SK-N-SH (cell line): Measurements from ENCODE around the gene CACNA1D. TPM values are rescaled to one million over a fixed set of nuclear protein-coding genes. Genes with fewer than 3 reads are reported as not detected.

Experiments
- CTCF ChIA-PET: fragments of 300-600, 350-600 bp; formaldehyde crosslinking; extraction: SDS; loops from one replicate; lab custom pipeline; 2021; lab: Yijun Ruan, JAX
- POLR2A ChIA-PET: fragments of 350-600 bp; sonication (Branson Sonifier 250); formaldehyde crosslinking; extraction: SDS; loops from one replicate; lab custom pipeline; 2020; ENCODE audit warnings: antibody characterized with exemption, inconsistent platforms; lab: Yijun Ruan, JAX
- DNase-seq: peaks from one replicate; pipeline ENCODE4 v3.0.0; 2012
- H2AFZ ChIP-seq: fragments of 200-600 bp; sonication (generic); 2 replicates; pipeline ENCODE4 v1.8.1; 2016; ENCODE audit warnings: antibody characterized with exemption, mild to moderate bottlenecking, low read depth
- H3F3A ChIP-seq: fragments of 200-600 bp; sonication (generic); replicated peaks from 2 replicates; pipeline ENCODE3; 2016; ENCODE audit warnings: antibody characterized with exemption, mild to moderate bottlenecking; ENCODE audit not compliant: insufficient read depth
- H3K27ac ChIP-seq, 2 experiments: fragments of 200-500 bp in 1 of 2; fragments of 200-600 bp in 1 of 2; sonication (Bioruptor generic) in 1 of 2; sonication (generic), shearing (Covaris generic) in 1 of 2; 2 replicates each; pipeline versions ENCODE4 v1.5.1 to v1.6.1; 2014 to 2016; ENCODE audit warnings: low read depth in 2 of 2, inconsistent platforms in 1 of 2, low read length in 1 of 2, mild to moderate bottlenecking in 1 of 2, mixed read lengths in 1 of 2
- H3K27me3 ChIP-seq: fragments of 200-600 bp; sonication (generic), shearing (Covaris generic); 2 replicates; pipeline ENCODE4 v1.6.1; 2016; ENCODE audit warnings: mixed run types; ENCODE audit not compliant: insufficient read depth
- H3K36me3 ChIP-seq, 2 experiments: fragments of 200-500 bp in 1 of 2; fragments of 200-600 bp in 1 of 2; sonication (Bioruptor generic) in 1 of 2; sonication (generic) in 1 of 2; replicated peaks in 1 of 2; 2 replicates each; pipeline versions ENCODE3 to v1.5.1; 2014 to 2016; ENCODE audit warnings: low read length in 1 of 2, mild to moderate bottlenecking in 1 of 2; ENCODE audit not compliant: insufficient read depth in 2 of 2, control insufficient read depth in 1 of 2
- H3K4me1 ChIP-seq, 2 experiments: fragments of 200-500 bp in 1 of 2; fragments of 200-600 bp in 1 of 2; sonication (Bioruptor generic) in 1 of 2; sonication (generic), shearing (Covaris generic) in 1 of 2; 2 replicates each; pipeline versions ENCODE4 v1.5.1 to v1.6.1; 2014 to 2016; ENCODE audit warnings: low read depth in 1 of 2, low read length in 1 of 2, mixed run types in 1 of 2; ENCODE audit not compliant: insufficient read depth in 2 of 2, control insufficient read depth in 1 of 2
- H3K4me2 ChIP-seq: fragments of 200-600 bp; sonication (generic), shearing (Covaris generic); 2 replicates; pipeline ENCODE4 v1.6.1; 2017; ENCODE audit warnings: mixed run types
- H3K4me3 ChIP-seq, 2 experiments: fragments of 200-500 bp in 1 of 2; fragments of 200-600 bp in 1 of 2; sonication (Bioruptor generic) in 1 of 2; sonication (generic), shearing (Covaris generic) in 1 of 2; 2 replicates each; pipeline versions ENCODE4 v1.5.1 to v1.8.1; 2014 to 2016; ENCODE audit warnings: low read depth in 2 of 2, inconsistent platforms in 1 of 2, low read length in 1 of 2, mild to moderate bottlenecking in 1 of 2, mixed read lengths in 1 of 2, moderate library complexity in 1 of 2
- H3K79me2 ChIP-seq: fragments of 200-600 bp; sonication (generic); 2 replicates; pipeline ENCODE4 v1.8.1; 2017; ENCODE audit warnings: mild to moderate bottlenecking; ENCODE audit not compliant: insufficient read depth
- H3K9ac ChIP-seq: fragments of 200-600 bp; sonication (generic); 2 replicates; pipeline ENCODE4 v1.6.1; 2017; ENCODE audit warnings: mixed run types
- H3K9me2 ChIP-seq: fragments of 200-600 bp; sonication (generic); 2 replicates; pipeline ENCODE4 v1.6.1; 2017; ENCODE audit warnings: mixed run types
- H3K9me3 ChIP-seq: fragments of 200-600 bp; sonication (generic); 2 replicates; pipeline ENCODE4 v1.6.1; 2017; ENCODE audit warnings: mixed run types, mild to moderate bottlenecking, moderate library complexity
- H4K20me1 ChIP-seq: fragments of 200-600 bp; sonication (generic); 2 replicates; pipeline ENCODE4 v1.6.1; 2017; ENCODE audit warnings: mild to moderate bottlenecking, mixed run types; ENCODE audit not compliant: insufficient read depth
- ELF1 ChIP-seq: IDR thresholded peaks from 2 replicates; pipeline ENCODE4 v1.4.0; 2012
- FOSL2 ChIP-seq: IDR thresholded peaks from 2 replicates; pipeline ENCODE4 v1.4.0; 2012; ENCODE audit warnings: low read depth, mild to moderate bottlenecking, moderate library complexity, borderline replicate concordance
- FOXJ3 ChIP-seq: sonication (generic); formaldehyde crosslinking; IDR thresholded peaks from 2 replicates; pipeline ENCODE4 v1.5.1; 2020; ENCODE audit warnings: mild to moderate bottlenecking, missing genetic modification reagents
- FOXM1 ChIP-seq: IDR thresholded peaks from 2 replicates; pipeline ENCODE4 v1.4.0; 2012; ENCODE audit warnings: low read depth, mild to moderate bottlenecking
- NFIC ChIP-seq: IDR thresholded peaks from 2 replicates; pipeline ENCODE4 v1.4.0; 2012; ENCODE audit warnings: borderline replicate concordance
- RCOR1 ChIP-seq: fragments of 150-350 bp; IDR thresholded peaks from 2 replicates; pipeline ENCODE4 v1.6.1; 2017; ENCODE audit warnings: antibody characterized with exemption, low read length
- RFX5 ChIP-seq: IDR thresholded peaks from 2 replicates; pipeline ENCODE4 v1.6.1; 2012; ENCODE audit warnings: mild to moderate bottlenecking, improper control_type of control experiment, low read length
- RXRA ChIP-seq: IDR thresholded peaks from 2 replicates; pipeline ENCODE4 v1.4.0; 2012; ENCODE audit warnings: low read depth, mild to moderate bottlenecking, borderline replicate concordance
- SMC3 ChIP-seq: IDR thresholded peaks from 2 replicates; pipeline ENCODE4 v1.6.1; 2012; ENCODE audit warnings: low read depth, low read length, improper control_type of control experiment
- TCF12 ChIP-seq: IDR thresholded peaks from 2 replicates; pipeline ENCODE4 v1.4.0; 2012
- TEAD4 ChIP-seq: IDR thresholded peaks from 2 replicates; pipeline ENCODE4 v1.4.0; 2012; ENCODE audit warnings: mild to moderate bottlenecking, borderline replicate concordance; ENCODE audit not compliant: insufficient read depth
- USF1 ChIP-seq: IDR thresholded peaks from 2 replicates; pipeline ENCODE4 v1.4.0; 2012; ENCODE audit warnings: low read depth, borderline replicate concordance
- USF2 ChIP-seq: fragments of 150-350 bp; IDR thresholded peaks from 2 replicates; pipeline ENCODE4 v1.6.1; 2017; ENCODE audit warnings: antibody characterized with exemption, low read length, low read depth, borderline replicate concordance
- YY1 ChIP-seq: IDR thresholded peaks from 2 replicates; pipeline ENCODE4 v1.4.0; 2012; ENCODE audit warnings: low read depth, mild to moderate bottlenecking
- ZBTB33 ChIP-seq: IDR thresholded peaks from 2 replicates; pipeline ENCODE4 v1.4.0; 2012; ENCODE audit warnings: low read depth, borderline replicate concordance
- WGBS: methylation state at CpG from one replicate; pipeline ENCODE4 v1.1.6; 2017; ENCODE audit warnings: low lambda C conversion rate; 5-methylcytosine and 5-hydroxymethylcytosine counted together
- polyA plus RNA-seq, 3 experiments: library from polyadenylated mRNA; depleted of rRNA; stranded (reverse); fragments of >200 nt; gene quantifications; 2 replicates each; pipeline ENCODE4 v1.2.3, GENCODE V29; 2012
- TF ChIP-seq, protein P1 (sequence below): fragments of 150-350 bp; IDR thresholded peaks from 2 replicates; pipeline ENCODE4 v1.6.1; 2016; ENCODE audit warnings: mild to moderate bottlenecking, low read depth, low read length

The CACNA1D gene
- polyA plus RNA-seq, 1 of the 3 experiments (the other 2 are of a cell fraction) = 0.12 TPM

DNA sequence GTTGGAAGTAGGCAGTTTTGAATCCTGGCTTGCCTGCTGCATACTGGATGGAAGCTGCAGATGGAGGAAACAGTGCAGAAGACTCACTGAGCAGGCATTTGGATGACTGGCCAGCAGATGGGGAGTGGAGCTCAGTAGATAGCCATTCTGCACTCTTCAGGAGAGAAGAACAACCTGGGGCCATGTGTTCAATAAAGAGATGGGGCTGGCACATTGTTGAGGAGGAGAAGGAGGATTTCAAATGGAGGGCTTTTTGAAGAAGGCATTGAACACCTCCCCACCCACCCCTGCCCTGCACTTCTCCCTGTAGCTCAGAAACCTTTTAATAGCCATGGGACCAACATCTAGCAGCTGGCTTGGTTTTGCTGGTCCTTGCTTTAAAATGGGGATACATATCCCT lies 109.8 kb downstream of the CACNA1D start:
- no peak overlapping the region for H2AFZ ChIP-seq
- no peaks in the 10 kb centered on the region for H3K36me3 ChIP-seq
- H4K20me1 ChIP-seq = no peaks in the 10 kb centered on the region
- H3F3A ChIP-seq = no peaks in the 10 kb centered on the region
- no peak for TF ChIP-seq FOXM1
- TF ChIP-seq ZBTB33 = no peak
- TF ChIP-seq NFIC = no peak
- no peak for TF ChIP-seq USF1
- TF ChIP-seq, protein P1, sequence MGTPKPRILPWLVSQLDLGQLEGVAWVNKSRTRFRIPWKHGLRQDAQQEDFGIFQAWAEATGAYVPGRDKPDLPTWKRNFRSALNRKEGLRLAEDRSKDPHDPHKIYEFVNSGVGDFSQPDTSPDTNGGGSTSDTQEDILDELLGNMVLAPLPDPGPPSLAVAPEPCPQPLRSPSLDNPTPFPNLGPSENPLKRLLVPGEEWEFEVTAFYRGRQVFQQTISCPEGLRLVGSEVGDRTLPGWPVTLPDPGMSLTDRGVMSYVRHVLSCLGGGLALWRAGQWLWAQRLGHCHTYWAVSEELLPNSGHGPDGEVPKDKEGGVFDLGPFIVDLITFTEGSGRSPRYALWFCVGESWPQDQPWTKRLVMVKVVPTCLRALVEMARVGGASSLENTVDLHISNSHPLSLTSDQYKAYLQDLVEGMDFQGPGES = no peak
- TF ChIP-seq TCF12 = no peak
- TF ChIP-seq, all 33 proteins: peak for 0
- Histone ChIP-seq H3K9ac (no peak overlapping the region), H3K27me3 (no peaks in the 10 kb centered on the region), H3K27ac (no peak overlapping the region), H3K79me2 (no peaks in the 10 kb centered on the region), H3K9me3 (no peaks in the 10 kb centered on the region), H3K9me2 (no peaks in the 10 kb centered on the region), H3K4me2 (no peak overlapping the region), H3K4me1 (peaks cover 0 to 3% of the 10 kb centered on the region in 2 experiments; a peak in 1 of 4 replicates), H3K4me3 (no peak overlapping the region)
- ChIA-PET CTCF (interaction anchor here (1.4 kb wide), 1 partner anchor 9 kb away, joined by 5 read pairs; no protein-coding TSS in a partner anchor), POLR2A (no interaction called here)
- DNase-seq = no peak

GRCh38 chr3:53606793-53607192 lies 112.4 kb downstream of the CACNA1D start:
- ChIA-PET POLR2A (no interaction called here), CTCF (no interaction called here)
- H3K4me2 ChIP-seq = no peak overlapping the region
- H3K4me1 ChIP-seq = peaks cover 0 to 3% of the 10 kb centered on the region in 2 experiments; a peak in 1 of 4 replicates
- no peak overlapping the region for H3K27ac ChIP-seq
- no peak overlapping the region for H3K9ac ChIP-seq
- H3K36me3 ChIP-seq = no peaks in the 10 kb centered on the region
- no peaks in the 10 kb centered on the region for H3K27me3 ChIP-seq
- no peaks in the 10 kb centered on the region for H4K20me1 ChIP-seq
- no peak for DNase-seq
- H3F3A ChIP-seq = no peaks in the 10 kb centered on the region
- no peaks in the 10 kb centered on the region for H3K79me2 ChIP-seq
- H3K9me3 ChIP-seq = no peaks in the 10 kb centered on the region
- H2AFZ ChIP-seq = no peak overlapping the region
- H3K9me2 ChIP-seq = no peaks in the 10 kb centered on the region
- TF ChIP-seq FOXJ3 (CRISPR knock-in tag) (no peak), USF1 (no peak), RXRA (no peak), USF2 (no peak), SMC3 (no peak), FOSL2 (no peak), YY1 (no peak), FOXM1 (no peak), TCF12 (no peak), RCOR1 (no peak), RFX5 (no peak), TEAD4 (no peak), ELF1 (no peak)
- H3K4me3 ChIP-seq = no peak overlapping the region
- 7% methylated on average over 1 of the region's 1 CpG for WGBS
